Vagina (tissue), 2 donors: Measurements from ENCODE around the gene CAB39.

Experiments used
- POLR2A ChIP-seq, 2 donors: fragments of 450-650 bp; IDR thresholded peaks; one replicate each; pipeline ENCODE4 v1.6.1; 2017; ENCODE audit warnings: antibody characterized with exemption in 2 of 2, mild to moderate bottlenecking in 2 of 2, moderate library complexity in 2 of 2
- TF ChIP-seq, protein P1 (sequence below), 3 experiments: fragments of 450-650 bp in 2 of 3; fragments of 200-600 bp in 1 of 3; sonication (generic) in 1 of 3; IDR thresholded peaks; one replicate each; pipeline ENCODE4 v1.5.1; 2017 to 2019; ENCODE audit warnings: antibody characterized with exemption in 3 of 3, mild to moderate bottlenecking in 2 of 3, moderate library complexity in 2 of 3

DNA sequence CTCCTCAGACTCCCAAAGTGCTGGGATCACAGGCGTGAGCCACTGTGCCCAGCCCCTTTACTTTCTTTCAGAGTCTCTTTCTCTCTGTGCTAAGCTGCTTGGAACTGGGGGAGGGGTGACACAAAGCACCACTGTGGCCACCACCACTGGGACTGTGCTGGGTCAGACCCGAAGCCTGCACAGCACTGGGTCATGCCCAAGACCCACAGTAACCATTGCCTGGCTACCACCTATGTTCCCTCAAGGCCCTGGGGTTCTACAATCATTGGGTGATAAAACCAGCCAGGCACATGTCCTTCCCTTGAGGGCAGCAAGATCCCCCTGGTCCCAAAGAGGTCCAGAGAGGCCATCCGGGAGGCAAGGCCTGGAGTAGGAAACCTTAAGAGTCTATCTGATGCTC is 9.1 kb upstream of the CAB39 start:
- TF ChIP-seq, protein P1, sequence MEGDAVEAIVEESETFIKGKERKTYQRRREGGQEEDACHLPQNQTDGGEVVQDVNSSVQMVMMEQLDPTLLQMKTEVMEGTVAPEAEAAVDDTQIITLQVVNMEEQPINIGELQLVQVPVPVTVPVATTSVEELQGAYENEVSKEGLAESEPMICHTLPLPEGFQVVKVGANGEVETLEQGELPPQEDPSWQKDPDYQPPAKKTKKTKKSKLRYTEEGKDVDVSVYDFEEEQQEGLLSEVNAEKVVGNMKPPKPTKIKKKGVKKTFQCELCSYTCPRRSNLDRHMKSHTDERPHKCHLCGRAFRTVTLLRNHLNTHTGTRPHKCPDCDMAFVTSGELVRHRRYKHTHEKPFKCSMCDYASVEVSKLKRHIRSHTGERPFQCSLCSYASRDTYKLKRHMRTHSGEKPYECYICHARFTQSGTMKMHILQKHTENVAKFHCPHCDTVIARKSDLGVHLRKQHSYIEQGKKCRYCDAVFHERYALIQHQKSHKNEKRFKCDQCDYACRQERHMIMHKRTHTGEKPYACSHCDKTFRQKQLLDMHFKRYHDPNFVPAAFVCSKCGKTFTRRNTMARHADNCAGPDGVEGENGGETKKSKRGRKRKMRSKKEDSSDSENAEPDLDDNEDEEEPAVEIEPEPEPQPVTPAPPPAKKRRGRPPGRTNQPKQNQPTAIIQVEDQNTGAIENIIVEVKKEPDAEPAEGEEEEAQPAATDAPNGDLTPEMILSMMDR (IDR thresholded peaks at IDR 0.05), result no peak
- TF ChIP-seq POLR2A (IDR thresholded peaks at IDR 0.05), result no peak
